Brain pericyte (primary cell): Measurements from ENCODE around the gene PDLIM7.
"Not testable (repeated sequence)": the region's sequence is repeated elsewhere in the genome, so short reads cannot be mapped to it uniquely, and the experiment has no call there.

Source experiments
- DNase-seq: peaks from one replicate; pipeline ENCODE4 v3.0.0-alpha.2; 2012; ENCODE audit warnings: low read depth, low spot score

PDLIM7 gene

GRCh38 chr5:177497292-177498012 is at the start of gene PDLIM7:
Gene PDLIM7 (minus strand): TSS chr5:177497604. CDS start chr5:177496512, 1,092 bp downstream.
- peak; percentile 95 for DNase-seq

- peak; percentile 84 for DNase-seq
These were observed 48.9 kb upstream of the PDLIM7 start for GRCh38 chr5:177546258-177546741.

- peak; percentile 55 for DNase-seq
These were observed 48.3 kb upstream of the PDLIM7 start for GRCh38 chr5:177545487-177546257.

DNA sequence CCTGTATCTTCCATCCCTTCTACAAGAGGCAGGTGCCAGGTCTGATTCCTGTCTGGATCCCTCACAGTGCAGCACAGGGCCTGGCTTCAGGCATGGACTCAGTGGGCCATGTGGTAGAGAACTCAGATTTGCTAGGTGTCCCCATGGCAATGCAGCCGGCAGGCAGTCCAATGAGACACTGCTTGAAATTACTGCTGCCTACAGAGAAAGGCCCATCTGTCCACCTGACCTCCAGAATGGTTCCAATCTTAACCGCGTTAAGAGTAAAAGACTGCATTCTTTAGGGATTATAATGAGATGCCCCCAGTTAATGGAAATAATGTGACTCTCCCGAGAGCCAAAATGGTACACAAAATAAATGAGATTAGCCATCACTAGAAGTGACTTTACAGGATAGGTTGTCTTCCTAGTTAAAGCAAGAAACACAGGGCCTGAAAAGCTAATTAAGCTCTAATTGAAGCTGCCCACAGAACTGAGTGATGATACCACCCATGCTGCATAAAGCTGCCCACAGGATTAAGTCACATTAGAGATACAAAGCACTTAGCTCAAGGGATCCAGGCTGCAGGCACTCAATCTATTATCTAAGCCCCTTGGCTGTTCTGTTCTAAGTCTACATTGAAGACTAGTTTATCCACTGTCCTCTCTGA is 45.5 kb upstream of the PDLIM7 start:
- no peak for DNase-seq

DNA sequence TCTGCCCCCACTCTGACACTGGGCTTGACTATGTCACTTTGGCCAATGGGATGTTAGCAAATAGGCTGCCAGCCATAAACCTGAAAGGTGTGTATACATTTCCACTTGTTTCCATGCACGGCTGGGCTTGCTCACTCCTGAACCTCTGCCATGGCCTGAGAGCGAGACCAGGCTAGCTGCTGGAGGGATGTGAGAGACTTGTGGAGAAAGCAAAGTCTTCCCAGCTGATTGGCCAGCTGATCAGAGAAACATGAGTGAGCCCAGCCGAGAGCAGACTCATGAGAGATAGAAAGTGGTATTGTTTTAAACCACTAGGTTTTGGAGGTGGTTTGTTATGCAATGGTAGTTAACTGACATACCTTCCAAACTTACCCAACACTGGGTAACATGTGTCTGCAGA is 43.0 kb upstream of the PDLIM7 start:
- no peak for DNase-seq

DNA sequence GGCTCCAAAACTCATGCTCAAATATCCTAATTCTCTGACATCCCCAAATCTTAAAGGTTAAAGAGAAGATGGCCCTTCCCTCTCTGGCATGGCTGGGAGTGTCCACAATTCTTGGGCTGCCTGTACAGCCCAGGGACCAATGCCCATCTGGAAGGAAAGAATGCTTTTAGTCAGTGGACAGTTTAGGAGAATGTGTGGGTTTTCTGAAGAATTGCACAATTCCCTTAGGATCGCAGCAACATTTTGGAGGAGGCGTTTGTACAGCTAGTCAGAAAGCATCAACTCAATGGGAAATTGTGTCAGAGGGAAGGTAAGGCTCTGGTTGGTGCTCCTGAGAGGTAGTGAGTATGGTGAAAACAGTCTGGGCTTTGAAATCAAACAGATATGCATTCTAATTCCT is 42.0 kb upstream of the PDLIM7 start:
- DNase-seq: no peak

DNA sequence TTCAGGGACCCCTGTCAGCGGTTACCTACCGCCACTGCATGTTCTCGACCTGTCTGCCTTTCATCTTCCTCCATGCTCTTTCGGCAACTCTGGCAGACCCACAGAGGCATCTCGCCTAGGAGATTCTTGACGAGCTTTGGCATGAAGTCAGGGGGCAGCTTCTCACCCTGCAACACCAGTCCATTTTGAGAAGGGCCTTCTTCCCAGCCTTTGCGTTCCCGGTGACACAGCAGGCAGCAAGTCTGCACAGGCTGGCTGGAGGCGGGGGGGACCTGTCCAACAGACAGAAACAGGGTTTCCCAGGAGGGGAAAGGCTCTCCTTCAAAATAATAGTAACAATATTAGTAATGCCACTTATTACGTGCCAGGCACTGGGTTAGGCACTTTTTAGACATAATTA is 41.5 kb upstream of the PDLIM7 start:
- DNase-seq: no peak

DNA sequence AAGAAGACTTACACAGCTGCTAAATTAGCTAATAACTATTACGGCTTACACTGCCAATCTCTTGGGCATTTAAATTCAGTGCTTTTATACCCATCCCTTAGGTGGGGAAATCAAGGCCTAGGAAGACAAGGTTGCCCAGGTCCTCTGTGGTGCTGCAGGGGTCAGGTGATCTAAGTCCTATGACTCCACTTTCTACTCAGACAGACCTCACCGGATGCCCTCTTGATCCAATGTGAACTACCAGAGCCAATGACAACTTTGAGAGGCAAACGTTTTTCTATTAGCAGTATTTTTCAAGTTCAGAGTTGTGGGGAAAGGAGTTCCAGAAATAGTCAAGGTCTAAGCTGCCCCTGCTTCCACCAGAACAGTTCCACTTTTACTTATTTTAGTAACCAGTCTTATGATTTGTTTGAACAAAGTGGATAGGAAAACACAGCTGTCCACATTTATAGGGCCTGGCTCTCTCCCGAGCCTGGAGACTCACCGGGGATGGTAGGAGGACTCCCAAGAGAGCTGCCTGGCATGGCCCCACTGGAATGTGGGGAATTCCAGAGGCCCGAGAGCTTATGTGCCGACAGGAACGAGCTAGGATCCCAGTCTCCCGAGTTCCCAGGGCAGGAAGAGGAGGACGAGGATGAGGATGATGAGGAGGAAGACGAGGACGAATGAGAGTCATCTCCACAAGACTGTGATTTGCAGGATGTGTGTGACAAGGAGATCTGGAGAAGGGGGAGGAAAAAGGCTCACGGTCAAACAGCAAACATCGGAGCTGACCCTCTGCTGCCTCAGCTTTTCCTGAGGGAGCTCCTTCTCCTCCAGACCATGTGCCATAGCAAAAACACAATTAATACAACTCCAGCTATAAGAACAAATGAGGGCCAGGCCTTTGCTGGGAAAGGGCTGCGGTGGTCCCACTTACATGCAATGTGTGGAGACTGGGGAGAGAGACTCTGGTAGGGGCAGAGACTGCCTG is 40.3 kb upstream of the PDLIM7 start:
- peak; percentile 73 for DNase-seq

DNA sequence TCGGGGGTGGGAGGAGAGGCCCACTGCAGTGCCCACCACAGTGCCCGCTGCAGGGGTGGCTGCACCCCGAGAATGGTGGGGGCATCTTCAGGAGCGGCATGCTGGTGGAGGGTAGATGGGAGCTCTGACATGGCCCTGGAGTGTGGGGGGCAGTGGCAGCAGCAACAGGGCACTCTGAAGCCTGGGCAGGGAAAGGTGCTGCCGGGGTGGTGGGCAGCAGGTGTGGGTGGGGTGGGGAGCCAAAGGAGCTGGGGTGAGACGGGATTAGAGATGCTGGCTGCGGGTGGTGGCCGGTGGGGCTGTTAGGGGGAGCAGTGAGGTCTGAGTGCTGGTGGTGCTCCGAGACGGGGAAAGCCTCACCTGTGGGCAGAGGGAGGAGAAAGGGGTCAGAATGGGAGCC is 39.0 kb upstream of the PDLIM7 start:
- DNase-seq: no peak

DNA sequence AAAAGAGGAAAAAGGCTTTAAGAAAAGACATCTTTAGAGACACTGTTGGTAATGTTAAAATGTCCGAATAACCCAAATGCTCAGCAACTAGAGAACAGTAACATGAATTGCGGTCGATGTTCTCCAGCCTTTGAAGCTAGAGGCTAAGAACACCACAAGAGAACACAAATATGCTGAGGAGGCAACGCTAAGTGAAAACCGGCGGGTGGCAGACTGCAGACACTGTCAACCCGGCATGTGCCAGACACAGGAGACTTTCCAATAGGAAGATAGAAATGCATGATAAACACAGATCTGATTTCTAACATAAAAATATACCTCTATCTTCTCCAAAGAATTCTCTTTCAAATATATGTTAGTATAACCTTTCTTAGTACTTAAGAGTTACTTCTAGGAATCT is 37.7 kb upstream of the PDLIM7 start:
- DNase-seq: no peak

DNA sequence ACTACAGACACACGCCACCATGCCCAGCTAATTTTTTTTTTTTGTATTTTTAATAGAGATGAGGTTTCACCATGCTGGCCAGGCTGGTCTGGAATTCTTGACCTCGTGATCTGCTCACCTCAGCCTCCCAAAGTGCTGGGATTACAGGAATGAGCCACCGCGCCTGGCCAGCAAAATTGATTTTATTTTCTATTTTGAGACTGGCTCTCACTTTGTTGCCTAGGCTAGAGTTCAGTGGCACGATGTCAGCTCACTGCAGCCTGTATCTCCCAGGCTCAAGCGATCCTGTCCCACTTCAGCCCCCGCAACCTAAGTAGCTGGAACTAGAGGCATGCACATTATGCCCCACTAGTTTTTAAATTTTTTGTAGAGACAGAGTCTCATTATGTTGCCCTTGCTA is 37.0 kb upstream of the PDLIM7 start:
- not testable (repeated sequence) for DNase-seq

GRCh38 chr5:177531209-177531940 is 34.0 kb upstream of the PDLIM7 start:
- DNase-seq: no peak

- no peak for DNase-seq
These were observed 33.2 kb upstream of the PDLIM7 start for GRCh38 chr5:177530638-177531037.

GRCh38 chr5:177529247-177530203 is 32.1 kb upstream of the PDLIM7 start:
- DNase-seq: no peak

DNA sequence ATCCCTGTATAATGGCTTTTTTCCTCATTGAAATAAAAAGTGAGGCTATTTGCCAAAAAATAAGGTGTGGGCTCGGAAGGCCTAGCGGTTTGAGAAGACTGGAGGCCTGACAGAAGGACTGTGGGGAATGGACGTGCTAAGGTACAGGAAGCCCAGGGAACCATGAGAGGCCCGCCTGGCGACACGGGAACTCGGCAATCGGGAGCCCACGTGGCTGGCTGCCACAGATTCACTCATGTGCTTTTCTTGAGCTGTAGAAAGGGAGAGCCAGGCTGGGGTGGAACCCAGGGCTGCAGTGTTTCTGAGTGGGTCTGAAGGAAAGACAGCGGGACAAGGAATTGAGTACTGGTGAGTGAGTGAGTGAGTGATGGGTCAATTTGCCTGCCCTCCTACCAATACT is 31.2 kb upstream of the PDLIM7 start:
- no peak for DNase-seq

GRCh38 chr5:177527595-177527994 is 30.2 kb upstream of the PDLIM7 start:
- DNase-seq: no peak

- DNase-seq: no peak
These were observed 29.4 kb upstream of the PDLIM7 start for GRCh38 chr5:177526791-177527190.

- DNase-seq: no peak
These were observed 28.8 kb upstream of the PDLIM7 start for GRCh38 chr5:177526191-177526590.

DNA sequence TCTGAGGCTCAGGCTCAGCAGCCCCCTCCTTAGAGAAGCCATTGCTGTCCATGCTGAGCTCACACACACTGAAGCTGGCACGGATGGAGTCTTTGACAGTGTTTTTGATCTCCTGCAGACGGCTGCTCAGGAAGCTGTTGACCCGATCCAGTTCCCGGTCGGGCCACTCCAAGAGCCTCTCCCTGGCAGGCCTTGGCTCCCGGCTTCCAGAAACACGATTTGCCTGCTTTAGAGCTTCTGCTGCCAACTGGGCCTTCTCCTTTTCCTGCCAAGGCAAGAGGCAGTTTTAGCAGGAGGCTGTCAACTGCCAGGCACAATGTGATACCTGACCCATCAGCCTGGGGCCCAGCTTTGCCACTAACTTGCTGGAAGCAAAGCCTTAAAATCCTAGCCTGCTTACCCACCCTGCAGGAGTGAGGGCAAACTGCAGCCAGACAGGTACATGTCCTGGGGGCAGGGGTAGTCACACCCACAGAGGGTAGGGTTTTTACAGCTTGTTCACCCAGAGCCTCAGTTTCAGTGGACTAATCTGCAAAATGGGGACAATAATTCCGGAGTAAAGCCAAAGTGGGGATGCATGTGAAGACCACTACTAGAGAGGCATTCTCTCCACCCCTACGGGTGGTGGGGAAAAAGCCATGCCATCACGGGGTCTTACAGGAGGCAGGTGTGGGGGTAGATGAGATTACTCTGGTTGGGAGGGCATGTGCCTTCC is 27.7 kb upstream of the PDLIM7 start:
- DNase-seq: no peak
